Bronchial epithelial cell (primary cell): ENCODE results near the gene WNK2. TPM values are rescaled to one million over a fixed set of nuclear protein-coding genes. Genes with fewer than 3 reads are reported as not detected.

Experiments used
- DNase-seq: peaks from one replicate; pipeline ENCODE4 v3.0.0-alpha.2; 2010; ENCODE audit warnings: low read depth
- FAIRE-seq: peaks from 2 replicates; lab custom pipeline; 2011; peaks lifted over from hg19 to GRCh38; lab: Jason Lieb, UNC
- H3K27me3 ChIP-seq: 2 replicates; pipeline ENCODE4 v1.5.1; 2011; ENCODE audit warnings: low read length; ENCODE audit not compliant: control insufficient read depth, insufficient read depth
- H3K36me3 ChIP-seq: 2 replicates; pipeline ENCODE4 v1.5.1; 2011; ENCODE audit warnings: low read length; ENCODE audit not compliant: control insufficient read depth, insufficient read depth
- H3K4me3 ChIP-seq: 2 replicates; pipeline ENCODE4 v1.5.1; 2011; ENCODE audit warnings: mild to moderate bottlenecking, low read depth, low read length, control low read depth
- CTCF ChIP-seq: IDR thresholded peaks from 2 replicates; pipeline ENCODE4 v1.5.1; 2011; ENCODE audit warnings: mild to moderate bottlenecking, moderate library complexity, low read length, control low read depth, inconsistent platforms; ENCODE audit not compliant: insufficient read depth, severe bottlenecking
- total RNA-seq: library from RNA; depleted of rRNA; stranded (reverse); fragments of >200 nt; gene quantifications from 2 replicates; pipeline ENCODE4 v1.2.1, GENCODE V29; 2014

WNK2 gene
- total RNA-seq, 1 donor from 2014 or later = under 0.01 TPM

- no peak for TF ChIP-seq CTCF
- no peaks in the 10 kb centered on the region for H3K36me3 ChIP-seq
- DNase-seq (no peak), FAIRE-seq (no peak)
- H3K4me3 ChIP-seq = no peak overlapping the region
- peaks cover 3% of the 10 kb centered on the region for H3K27me3 ChIP-seq
Measured at GRCh38 chr9:93305497-93306020, 121.6 kb downstream of the WNK2 start.

GRCh38 chr9:93306081-93306480 is 122.1 kb downstream of the WNK2 start:
- FAIRE-seq (no peak), DNase-seq (no peak)
- Histone ChIP-seq H3K4me3 (no peak overlapping the region), H3K27me3 (peaks cover 3% of the 10 kb centered on the region), H3K36me3 (no peaks in the 10 kb centered on the region)
- no peak for TF ChIP-seq CTCF

GRCh38 chr9:93306579-93307091 is 122.7 kb downstream of the WNK2 start:
- Histone ChIP-seq H3K36me3 (no peaks in the 10 kb centered on the region), H3K27me3 (peaks cover 3% of the 10 kb centered on the region), H3K4me3 (no peak overlapping the region)
- FAIRE-seq (no peak), DNase-seq (no peak)
- no peak for TF ChIP-seq CTCF

- TF ChIP-seq CTCF = no peak
- FAIRE-seq (no peak), DNase-seq (no peak)
- Histone ChIP-seq H3K27me3 (peaks cover 3% of the 10 kb centered on the region), H3K4me3 (no peak overlapping the region), H3K36me3 (no peaks in the 10 kb centered on the region)
Measured at GRCh38 chr9:93307468-93308157, 123.7 kb downstream of the WNK2 start.

GRCh38 chr9:93308158-93308602 is 124.2 kb downstream of the WNK2 start:
- Histone ChIP-seq H3K4me3 (no peak overlapping the region), H3K36me3 (no peaks in the 10 kb centered on the region), H3K27me3 (peaks cover 3% of the 10 kb centered on the region)
- FAIRE-seq = no peak
- no peak for DNase-seq
- no peak for TF ChIP-seq CTCF
